HG03025 (cell line): Measurements from ENCODE around the gene CATSPERB.
"Not testable (repeated sequence)": the region's sequence is repeated elsewhere in the genome, so short reads cannot be mapped to it uniquely, and the experiment has no call there.

Source experiments
- ATAC-seq: cut with Tn5 transposase; IDR thresholded peaks from one replicate; pipeline ENCODE4 v1.9.1; 2021; ENCODE audit warnings: mild to moderate bottlenecking, moderate library complexity; ENCODE audit not compliant: unreplicated experiment, low FRiP score

The CATSPERB gene

GRCh38 chr14:91739867-91740266, 8.0 kb upstream of the CATSPERB start:
- ATAC-seq, result not testable (repeated sequence)

GRCh38 chr14:91737619-91738018, 5.7 kb upstream of the CATSPERB start:
- ATAC-seq, result no peak

GRCh38 chr14:91732859-91733477, 1.1 kb upstream of the CATSPERB start:
- no peak for ATAC-seq

GRCh38 chr14:91732439-91732838, 553 bp upstream of the CATSPERB start:
- no peak for ATAC-seq

- no peak for ATAC-seq
Measured at GRCh38 chr14:91731018-91731417, 868 bp downstream of the CATSPERB start.

GRCh38 chr14:91729756-91730155, 2.1 kb downstream of the CATSPERB start:
- ATAC-seq, result no peak

GRCh38 chr14:91728616-91729183, 3.2 kb downstream of the CATSPERB start:
- no peak for ATAC-seq

- ATAC-seq, result no peak
Measured at GRCh38 chr14:91727121-91727520, 4.8 kb downstream of the CATSPERB start.

GRCh38 chr14:91723501-91723900, 8.4 kb downstream of the CATSPERB start:
- no peak for ATAC-seq

GRCh38 chr14:91722386-91722785, 9.5 kb downstream of the CATSPERB start:
- no peak for ATAC-seq

- no peak for ATAC-seq
Measured at GRCh38 chr14:91719839-91720238, 12.0 kb downstream of the CATSPERB start.

GRCh38 chr14:91716999-91717398, 14.9 kb downstream of the CATSPERB start:
- no peak for ATAC-seq

- ATAC-seq, result no peak
Measured at GRCh38 chr14:91714805-91715204, 17.1 kb downstream of the CATSPERB start.

GRCh38 chr14:91708795-91709194, 23.1 kb downstream of the CATSPERB start:
- no peak for ATAC-seq

GRCh38 chr14:91706996-91707395, 24.9 kb downstream of the CATSPERB start:
- no peak for ATAC-seq

GRCh38 chr14:91694643-91695042, 37.2 kb downstream of the CATSPERB start:
- ATAC-seq, result no peak

GRCh38 chr14:91693346-91693745, 38.5 kb downstream of the CATSPERB start:
- no peak for ATAC-seq

GRCh38 chr14:91692075-91692474, 39.8 kb downstream of the CATSPERB start:
- ATAC-seq, result no peak

GRCh38 chr14:91689608-91690007, 42.3 kb downstream of the CATSPERB start:
- no peak for ATAC-seq

GRCh38 chr14:91687436-91687835, 44.5 kb downstream of the CATSPERB start:
- ATAC-seq, result not testable (repeated sequence)

- no peak for ATAC-seq
Measured at GRCh38 chr14:91685600-91685999, 46.3 kb downstream of the CATSPERB start.

- no peak for ATAC-seq
Measured at GRCh38 chr14:91681893-91682563, 49.9 kb downstream of the CATSPERB start.
